ENCODE data around the gene HS3ST6. TPM values are rescaled to one million over a fixed set of nuclear protein-coding genes. Genes with fewer than 3 reads are reported as not detected.

HS3ST6 gene
- total and polyA plus RNA-seq, 9 of the 15 experiments (the other 6 are each of a cell fraction or from before 2014, with no cell fraction given): not detected

DNA sequence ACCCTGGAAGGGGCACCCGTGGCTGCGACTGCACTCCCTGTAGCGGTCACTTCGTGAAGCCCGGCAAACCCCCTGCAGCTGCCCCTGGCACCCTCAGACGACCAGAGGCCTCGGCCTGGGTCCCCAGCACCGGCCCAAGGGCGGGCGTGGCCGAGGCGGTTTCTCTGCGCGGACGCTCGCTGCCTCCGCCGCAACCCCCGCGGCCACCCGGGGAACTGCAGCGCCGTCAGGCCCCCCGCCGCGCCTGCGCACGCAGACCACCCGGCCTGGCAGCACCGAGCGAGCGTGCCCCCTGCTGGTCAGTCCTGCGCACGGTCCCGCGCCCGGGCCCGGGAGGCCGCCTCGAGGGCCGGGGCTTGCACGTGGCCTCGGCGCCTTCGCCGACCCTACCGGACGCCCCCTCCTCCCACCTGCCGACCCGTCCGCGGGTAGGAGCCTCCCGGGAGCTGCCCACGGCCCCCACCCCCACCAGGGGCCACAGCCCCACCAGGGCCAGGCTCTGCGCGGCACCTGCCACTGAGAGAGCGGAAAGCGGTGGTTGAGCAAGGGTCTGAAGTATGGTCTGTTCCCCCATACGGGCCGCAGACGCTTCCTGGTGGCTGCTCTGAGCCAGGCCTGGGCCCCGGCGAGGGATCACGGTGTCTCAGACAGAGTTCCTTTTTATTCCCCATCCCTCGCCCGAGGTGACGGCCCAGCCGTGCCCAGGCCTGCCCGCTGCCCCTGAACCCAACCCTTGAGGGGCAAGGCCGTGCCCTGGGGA is 11.5 kb upstream of the HS3ST6 start (continued):
- TF ChIP-seq RNF219 (CRISPR knock-in tag; IDR thresholded peaks at IDR 0.05) (no peak), ZNF316 (IDR thresholded peaks at IDR 0.05) (no peak), ILF3 (IDR thresholded peaks at IDR 0.05; ENCODE audit: borderline replicate concordance) (no peak; the same call in 1 of the 2 replicates), THAP12 (CRISPR knock-in tag; IDR thresholded peaks at IDR 0.05) (peak; percentile 58; the same call in 1 of the 2 replicates), NR4A1 (CRISPR knock-in tag; IDR thresholded peaks at IDR 0.05) (no peak), NR4A1 (tag; IDR thresholded peaks at IDR 0.05) (peak; percentile 71; the same call in 1 of the 2 replicates), CREB1 (IDR thresholded peaks at IDR 0.05) (no peak), CREB1 (CRISPR knock-in tag; IDR thresholded peaks at IDR 0.05) (peak; percentile 57; the same call in 1 of the 2 replicates), FOXA3 (CRISPR knock-in tag; conservative IDR thresholded peaks at IDR 0.05 in 1 of 2, IDR thresholded peaks at IDR 0.05 in 1 of 2) (0 out of 4 replicates have a peak, but pooled peaks of 1 of the 2 experiments have one; percentile 77), ZNF253 (CRISPR knock-in tag; conservative IDR thresholded peaks at IDR 0.05) (no peak), RB1 (IDR thresholded peaks at IDR 0.05; ENCODE audit: low read depth) (peak; percentile 99), PTTG1 (tag; IDR thresholded peaks at IDR 0.05; ENCODE audit: low read depth) (no peak), FUS (optimal IDR thresholded peaks at IDR 0.05; ENCODE audit: low read depth, low read length) (no peak), HDAC1 (IDR thresholded peaks at IDR 0.05) (no peak), CEBPG (CRISPR knock-in tag; IDR thresholded peaks at IDR 0.05) (peak; percentile 54; the same call in 1 of the 2 replicates), CEBPG (tag; conservative IDR thresholded peaks at IDR 0.05 in 1 of 2, IDR thresholded peaks at IDR 0.05 in 1 of 2) (no peak)
- TF ChIP-seq, protein P1, sequence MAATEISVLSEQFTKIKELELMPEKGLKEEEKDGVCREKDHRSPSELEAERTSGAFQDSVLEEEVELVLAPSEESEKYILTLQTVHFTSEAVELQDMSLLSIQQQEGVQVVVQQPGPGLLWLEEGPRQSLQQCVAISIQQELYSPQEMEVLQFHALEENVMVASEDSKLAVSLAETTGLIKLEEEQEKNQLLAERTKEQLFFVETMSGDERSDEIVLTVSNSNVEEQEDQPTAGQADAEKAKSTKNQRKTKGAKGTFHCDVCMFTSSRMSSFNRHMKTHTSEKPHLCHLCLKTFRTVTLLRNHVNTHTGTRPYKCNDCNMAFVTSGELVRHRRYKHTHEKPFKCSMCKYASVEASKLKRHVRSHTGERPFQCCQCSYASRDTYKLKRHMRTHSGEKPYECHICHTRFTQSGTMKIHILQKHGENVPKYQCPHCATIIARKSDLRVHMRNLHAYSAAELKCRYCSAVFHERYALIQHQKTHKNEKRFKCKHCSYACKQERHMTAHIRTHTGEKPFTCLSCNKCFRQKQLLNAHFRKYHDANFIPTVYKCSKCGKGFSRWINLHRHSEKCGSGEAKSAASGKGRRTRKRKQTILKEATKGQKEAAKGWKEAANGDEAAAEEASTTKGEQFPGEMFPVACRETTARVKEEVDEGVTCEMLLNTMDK (IDR thresholded peaks at IDR 0.05; ENCODE audit: borderline replicate concordance, insufficient read depth, low read depth, low read length, poor library complexity, severe bottlenecking): peak; percentile 58
- TF ChIP-seq, protein P2, sequence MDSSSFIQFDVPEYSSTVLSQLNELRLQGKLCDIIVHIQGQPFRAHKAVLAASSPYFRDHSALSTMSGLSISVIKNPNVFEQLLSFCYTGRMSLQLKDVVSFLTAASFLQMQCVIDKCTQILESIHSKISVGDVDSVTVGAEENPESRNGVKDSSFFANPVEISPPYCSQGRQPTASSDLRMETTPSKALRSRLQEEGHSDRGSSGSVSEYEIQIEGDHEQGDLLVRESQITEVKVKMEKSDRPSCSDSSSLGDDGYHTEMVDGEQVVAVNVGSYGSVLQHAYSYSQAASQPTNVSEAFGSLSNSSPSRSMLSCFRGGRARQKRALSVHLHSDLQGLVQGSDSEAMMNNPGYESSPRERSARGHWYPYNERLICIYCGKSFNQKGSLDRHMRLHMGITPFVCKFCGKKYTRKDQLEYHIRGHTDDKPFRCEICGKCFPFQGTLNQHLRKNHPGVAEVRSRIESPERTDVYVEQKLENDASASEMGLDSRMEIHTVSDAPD (CRISPR knock-in tag; IDR thresholded peaks at IDR 0.05): no peak
